ENCODE measurements around the gene ART4.

The ART4 gene

DNA sequence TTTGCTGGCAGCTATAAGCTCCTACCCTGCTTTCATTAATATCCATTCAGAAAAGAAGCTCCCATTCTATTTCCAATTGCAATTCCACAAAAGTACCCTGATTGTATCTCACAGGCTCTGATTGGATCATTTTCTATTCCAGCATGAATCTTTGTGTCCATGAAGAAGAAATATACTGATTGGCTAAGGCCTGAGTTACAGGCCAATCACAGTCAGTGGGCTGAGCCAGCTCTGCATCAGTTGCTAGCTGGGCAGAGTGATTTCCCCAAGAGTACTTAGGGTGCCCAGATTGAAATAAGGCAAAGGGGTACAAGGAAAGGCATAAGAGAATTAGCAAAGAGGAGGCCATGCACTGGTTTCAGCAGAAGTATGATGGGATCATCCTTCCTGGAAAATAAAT lies 14.4 kb downstream of the ART4 start:
- TF ChIP-seq, protein P1, sequence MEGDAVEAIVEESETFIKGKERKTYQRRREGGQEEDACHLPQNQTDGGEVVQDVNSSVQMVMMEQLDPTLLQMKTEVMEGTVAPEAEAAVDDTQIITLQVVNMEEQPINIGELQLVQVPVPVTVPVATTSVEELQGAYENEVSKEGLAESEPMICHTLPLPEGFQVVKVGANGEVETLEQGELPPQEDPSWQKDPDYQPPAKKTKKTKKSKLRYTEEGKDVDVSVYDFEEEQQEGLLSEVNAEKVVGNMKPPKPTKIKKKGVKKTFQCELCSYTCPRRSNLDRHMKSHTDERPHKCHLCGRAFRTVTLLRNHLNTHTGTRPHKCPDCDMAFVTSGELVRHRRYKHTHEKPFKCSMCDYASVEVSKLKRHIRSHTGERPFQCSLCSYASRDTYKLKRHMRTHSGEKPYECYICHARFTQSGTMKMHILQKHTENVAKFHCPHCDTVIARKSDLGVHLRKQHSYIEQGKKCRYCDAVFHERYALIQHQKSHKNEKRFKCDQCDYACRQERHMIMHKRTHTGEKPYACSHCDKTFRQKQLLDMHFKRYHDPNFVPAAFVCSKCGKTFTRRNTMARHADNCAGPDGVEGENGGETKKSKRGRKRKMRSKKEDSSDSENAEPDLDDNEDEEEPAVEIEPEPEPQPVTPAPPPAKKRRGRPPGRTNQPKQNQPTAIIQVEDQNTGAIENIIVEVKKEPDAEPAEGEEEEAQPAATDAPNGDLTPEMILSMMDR (IDR thresholded peaks at IDR 0.05): no peak
- Histone ChIP-seq H3K27me3 (no peaks in the 10 kb centered on the region), H3K9me3 (no peaks in the 10 kb centered on the region), H3K36me3 (no peaks in the 10 kb centered on the region), H3K4me3 (no peak overlapping the region), H3K27ac (no peak overlapping the region), H3K4me1 (peaks cover 0 to 18% (median 7%) of the 10 kb centered on the region in 4 donors)
- intact Hi-C loops (cut with DNase I; ENCODE audit: low total_unique reads): no loop called here
- no peak for DNase-seq

DNA sequence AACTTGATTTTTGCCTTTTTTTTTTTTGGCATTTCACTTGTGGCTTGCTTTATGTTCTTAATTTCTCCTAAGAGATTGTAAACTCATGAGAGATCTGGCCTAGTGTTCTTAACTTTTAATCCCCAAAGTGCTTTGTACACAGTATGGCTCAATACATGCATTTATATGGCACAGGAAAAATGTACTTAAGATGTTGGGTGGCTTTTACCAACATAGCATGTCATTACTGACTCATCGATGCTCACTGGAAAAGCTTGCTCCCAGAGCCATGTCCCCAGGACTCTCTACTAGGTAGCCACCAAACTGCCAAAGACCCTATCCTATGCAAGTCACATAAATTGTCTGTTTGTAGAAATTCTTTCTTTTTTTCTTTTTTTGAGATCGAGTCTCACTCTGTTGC lies 16.3 kb downstream of the ART4 start:
- peaks cover 0 to 18% (median 7%) of the 10 kb centered on the region in 4 donors for H3K4me1 ChIP-seq
- H3K36me3 ChIP-seq: no peaks in the 10 kb centered on the region
- intact Hi-C loops (cut with DNase I; ENCODE audit: low total_unique reads): no loop called here
- no peaks in the 10 kb centered on the region for H3K9me3 ChIP-seq
- TF ChIP-seq, protein P1 (IDR thresholded peaks at IDR 0.05): no peak
- no peak overlapping the region for H3K4me3 ChIP-seq
- no peaks in the 10 kb centered on the region for H3K27me3 ChIP-seq
- DNase-seq: no peak
- peak overlapping the region; percentile 70 to 80 for H3K27ac ChIP-seq

DNA sequence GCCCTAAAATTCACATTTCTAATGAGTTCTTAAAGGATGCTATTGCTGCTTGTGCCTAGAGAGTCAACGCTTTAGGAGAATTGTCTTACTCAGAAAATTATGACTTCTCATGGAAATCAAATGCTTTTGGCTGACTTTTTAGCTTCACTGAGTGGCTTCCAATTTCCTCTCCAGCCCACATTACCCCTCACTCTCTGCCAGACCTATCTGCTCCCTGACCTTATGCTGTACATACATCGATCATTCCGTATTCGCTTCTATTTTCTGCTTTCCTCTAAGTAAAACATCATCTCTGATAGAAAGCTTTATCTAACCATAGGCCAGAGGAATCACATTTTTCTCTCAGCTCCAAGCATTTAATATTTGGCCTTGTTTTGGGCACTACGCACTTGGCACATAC lies 16.8 kb downstream of the ART4 start:
- no peaks in the 10 kb centered on the region for H3K27me3 ChIP-seq
- H3K4me1 ChIP-seq: peaks cover 0 to 18% (median 7%) of the 10 kb centered on the region in 4 donors
- no peaks in the 10 kb centered on the region for H3K36me3 ChIP-seq
- no peak for DNase-seq
- intact Hi-C loops (cut with DNase I; ENCODE audit: low total_unique reads): no loop called here
- no peaks in the 10 kb centered on the region for H3K9me3 ChIP-seq
- H3K27ac ChIP-seq: peak overlapping the region; percentile 70 to 80
- no peak overlapping the region for H3K4me3 ChIP-seq
- TF ChIP-seq, protein P1 (IDR thresholded peaks at IDR 0.05): no peak

DNA sequence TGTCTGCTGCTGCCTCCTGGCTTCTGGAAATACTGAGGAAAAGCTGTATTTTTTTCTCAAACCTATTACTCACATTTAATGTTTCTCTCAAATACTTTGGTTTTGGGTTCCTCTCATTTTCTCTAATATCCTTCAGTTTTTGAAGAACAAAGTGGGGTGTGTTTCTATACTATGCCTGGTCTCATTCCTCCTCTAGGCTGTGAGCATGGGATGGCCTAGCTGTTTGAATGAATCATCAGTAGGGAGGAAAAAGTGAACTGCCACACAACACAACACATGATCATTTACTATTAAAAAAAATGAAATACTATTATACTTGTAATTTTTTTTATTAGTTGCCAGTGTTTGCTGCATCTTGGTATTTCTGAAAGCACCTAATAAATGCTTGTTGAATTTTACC lies 18.1 kb downstream of the ART4 start:
- Histone ChIP-seq H3K36me3 (no peaks in the 10 kb centered on the region), H3K27ac (no peak overlapping the region), H3K9me3 (no peaks in the 10 kb centered on the region), H3K27me3 (no peaks in the 10 kb centered on the region), H3K4me3 (no peak overlapping the region), H3K4me1 (peaks cover 0 to 18% (median 7%) of the 10 kb centered on the region in 4 donors)
- intact Hi-C loops (cut with DNase I; ENCODE audit: low total_unique reads): no loop called here
- no peak for DNase-seq
- TF ChIP-seq, protein P1 (IDR thresholded peaks at IDR 0.05): no peak

DNA sequence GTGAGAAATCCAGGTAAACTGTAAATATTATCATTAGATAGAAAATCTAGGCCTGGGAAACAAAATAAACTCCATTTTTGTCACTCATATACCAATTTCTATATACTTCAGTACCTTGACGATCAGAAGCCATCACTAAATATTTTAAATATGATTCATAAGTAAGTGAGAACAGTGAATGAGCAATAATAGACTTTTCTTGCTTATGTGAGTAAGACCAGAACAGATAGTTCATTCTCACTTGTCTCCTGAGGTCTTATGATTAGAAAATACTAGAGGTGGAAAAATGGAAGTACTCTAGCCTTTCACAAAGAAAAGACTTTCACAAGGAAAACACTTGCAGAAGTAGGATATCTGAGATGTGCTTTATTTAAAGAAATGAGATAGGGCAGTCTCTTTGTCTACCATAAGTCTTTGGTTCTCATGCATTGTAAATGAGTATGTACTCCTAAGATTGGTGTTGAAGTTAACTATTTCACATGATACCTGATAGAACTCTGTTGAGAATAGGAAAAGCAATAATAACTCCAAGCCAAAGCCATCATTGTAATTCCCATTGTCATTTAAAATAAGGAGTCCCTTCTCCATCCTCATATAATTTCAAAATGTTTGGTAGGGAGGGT lies 19.2 kb downstream of the ART4 start:
- intact Hi-C loops (cut with DNase I; ENCODE audit: low total_unique reads): no loop called here
- H3K27ac ChIP-seq: no peak overlapping the region
- no peaks in the 10 kb centered on the region for H3K36me3 ChIP-seq
- no peaks in the 10 kb centered on the region for H3K9me3 ChIP-seq
- no peaks in the 10 kb centered on the region for H3K27me3 ChIP-seq
- TF ChIP-seq, protein P1 (IDR thresholded peaks at IDR 0.05): no peak
- no peak overlapping the region for H3K4me3 ChIP-seq
- H3K4me1 ChIP-seq: peaks cover 0 to 18% (median 7%) of the 10 kb centered on the region in 4 donors
- no peak for DNase-seq

DNA sequence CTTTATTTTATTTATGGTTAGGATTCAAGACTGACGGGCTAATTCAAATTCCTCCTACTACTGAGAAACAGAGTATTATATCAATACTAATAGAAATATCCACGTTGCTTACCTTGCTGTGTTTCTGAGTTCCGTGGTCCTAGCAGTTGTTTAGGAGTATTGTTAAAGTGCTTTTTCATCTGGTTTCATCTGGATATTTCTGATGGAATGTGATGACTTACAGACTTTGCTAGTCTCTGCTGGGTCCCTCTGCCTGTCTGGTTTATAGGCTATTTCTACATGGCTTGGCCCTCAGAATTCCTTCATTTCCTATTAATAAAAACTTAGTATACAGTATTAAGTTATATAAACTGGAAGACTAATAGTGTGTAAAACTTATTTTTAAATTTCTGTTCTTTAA lies 29.3 kb downstream of the ART4 start, which contains the start of gene SMCO3:
Gene SMCO3 (minus strand): TSS at position 169 of the 400 bp plus-strand sequence. CDS start 7,502 bp downstream, outside the sequence.
- no peaks in the 10 kb centered on the region for H3K36me3 ChIP-seq
- H3K9me3 ChIP-seq: no peaks in the 10 kb centered on the region
- no peak within 1 kb of the TSS for H3K27ac ChIP-seq
- TF ChIP-seq, protein P1 (IDR thresholded peaks at IDR 0.05): no peak
- no peak for DNase-seq
- no peaks in the 10 kb centered on the region for H3K27me3 ChIP-seq
- no peaks in the 10 kb centered on the region for H3K4me1 ChIP-seq
- no peak within 1 kb of the TSS for H3K4me3 ChIP-seq
- intact Hi-C loops (cut with DNase I; ENCODE audit: low total_unique reads): no loop called here
